OCI-LY3 (cell line): ENCODE data around the gene ZNF598.
"Not testable (repeated sequence)": the region's sequence is repeated elsewhere in the genome, so short reads cannot be mapped to it uniquely, and the experiment has no call there.

Experiments used
- H2AFZ ChIP-seq: fragments of 200-600, 300-600 bp; shearing (Covaris generic); 2 replicates; pipeline ENCODE4 v1.6.0; 2014; ENCODE audit warnings: antibody characterized with exemption, low read depth, low read length
- H3K27ac ChIP-seq: fragments of 200-600, 300-600 bp; sonication (generic); 2 replicates; pipeline ENCODE4 v1.5.1; 2014; ENCODE audit warnings: mild to moderate bottlenecking, low read length, moderate library complexity, mixed read lengths
- H3K27me3 ChIP-seq: fragments of 200-600, 300-600 bp; sonication (generic); 2 replicates; pipeline ENCODE4 v1.6.1; 2014; ENCODE audit warnings: low read depth, low read length, mixed read lengths
- H3K36me3 ChIP-seq: fragments of 200-600, 300-600 bp; sonication (generic); replicated peaks from 2 replicates; pipeline ENCODE3; 2014; ENCODE audit warnings: low read depth, low read length, mixed read lengths
- H3K4me1 ChIP-seq: fragments of 300-600, 200-600 bp; sonication (generic); 2 replicates; pipeline ENCODE4 v1.6.1; 2014; ENCODE audit warnings: low read length, mixed read lengths
- H3K4me2 ChIP-seq: fragments of 200-600, 300-600 bp; sonication (generic); 2 replicates; pipeline ENCODE4 v1.6.1; 2014; ENCODE audit warnings: low read length, mixed read lengths
- H3K4me3 ChIP-seq: fragments of 300-600, 200-600 bp; sonication (generic); 2 replicates; pipeline ENCODE4 v1.5.1; 2014; ENCODE audit warnings: antibody characterized with exemption, mild to moderate bottlenecking, low read length, moderate library complexity
- H3K79me2 ChIP-seq: fragments of 300-600, 200-600 bp; shearing (Covaris generic); 2 replicates; pipeline ENCODE4 v1.6.1; 2014; ENCODE audit warnings: mild to moderate bottlenecking, low read length, mixed read lengths
- H3K9ac ChIP-seq: fragments of 300-600, 200-600 bp; shearing (Covaris generic); 2 replicates; pipeline ENCODE4 v1.6.0; 2014; ENCODE audit warnings: mild to moderate bottlenecking, low read length, moderate library complexity
- H3K9me3 ChIP-seq: fragments of 200-600, 300-600 bp; shearing (Covaris generic); 2 replicates; pipeline ENCODE4 v1.6.1; 2014; ENCODE audit warnings: low read length, mixed read lengths; ENCODE audit not compliant: insufficient read depth
- H4K20me1 ChIP-seq: fragments of 200-600, 300-600 bp; sonication (generic); 2 replicates; pipeline ENCODE4 v1.6.1; 2016; ENCODE audit warnings: low read length, mixed read lengths; ENCODE audit not compliant: insufficient read depth
- EZH2phosphoT487 ChIP-seq: fragments of 200-600 bp; shearing (Covaris generic); IDR thresholded peaks from 2 replicates; pipeline ENCODE4 v1.6.1; 2018; ENCODE audit warnings: antibody characterized with exemption, mixed run types, low read depth
- TF ChIP-seq, protein P1 (sequence below): fragments of 200-600, 300-600 bp; sonication (generic); IDR thresholded peaks from 2 replicates; pipeline ENCODE4 v1.5.1; 2014; ENCODE audit warnings: antibody characterized with exemption, low read length, low read depth

ZNF598 gene

DNA sequence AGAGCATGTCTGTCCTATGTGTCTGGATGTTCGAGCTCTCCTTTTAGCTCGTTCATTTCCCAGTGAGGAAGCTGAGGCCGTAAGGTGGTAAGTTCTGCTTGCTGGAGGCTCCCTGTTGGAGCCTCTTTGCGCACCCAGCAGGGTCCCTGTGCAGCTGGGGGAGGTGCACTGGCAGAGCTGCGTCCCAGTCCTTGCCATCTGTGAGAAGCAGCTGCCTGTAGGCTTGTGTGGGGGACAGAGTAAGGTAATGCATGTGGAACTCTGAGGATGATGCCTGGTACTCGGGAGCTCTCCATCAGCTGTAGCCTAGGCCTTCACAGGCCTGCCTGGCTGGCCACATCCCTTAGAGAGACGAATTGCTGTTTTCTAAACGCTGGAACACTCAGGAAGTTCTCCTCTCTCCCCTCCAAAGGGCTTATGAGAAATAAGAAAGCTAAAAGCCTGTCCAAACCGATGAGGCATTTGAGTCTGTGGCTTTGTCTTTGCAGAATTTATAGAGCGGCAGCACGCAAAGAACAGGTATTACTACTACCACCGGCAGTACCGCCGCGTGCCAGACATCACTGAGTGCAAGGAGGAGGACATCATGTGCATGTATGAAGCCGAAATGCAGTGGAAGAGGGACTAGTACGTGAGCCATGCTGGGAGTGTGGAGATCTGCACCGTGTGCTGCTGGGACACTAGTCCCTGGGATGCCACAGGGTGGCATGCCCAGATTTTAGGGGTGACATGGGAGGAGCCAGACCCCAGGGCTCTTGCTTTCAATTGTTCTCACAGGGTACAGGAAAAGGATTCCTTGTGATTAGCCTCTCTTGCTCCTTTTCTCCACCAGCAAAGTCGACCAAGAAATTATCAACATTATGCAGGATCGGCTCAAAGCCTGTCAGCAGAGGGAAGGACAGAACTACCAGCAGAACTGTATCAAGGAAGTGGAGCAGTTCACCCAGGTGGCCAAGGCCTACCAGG, 48.7 kb downstream of the ZNF598 start:
- H3K27ac ChIP-seq = peak overlapping the region; percentile 62

DNA sequence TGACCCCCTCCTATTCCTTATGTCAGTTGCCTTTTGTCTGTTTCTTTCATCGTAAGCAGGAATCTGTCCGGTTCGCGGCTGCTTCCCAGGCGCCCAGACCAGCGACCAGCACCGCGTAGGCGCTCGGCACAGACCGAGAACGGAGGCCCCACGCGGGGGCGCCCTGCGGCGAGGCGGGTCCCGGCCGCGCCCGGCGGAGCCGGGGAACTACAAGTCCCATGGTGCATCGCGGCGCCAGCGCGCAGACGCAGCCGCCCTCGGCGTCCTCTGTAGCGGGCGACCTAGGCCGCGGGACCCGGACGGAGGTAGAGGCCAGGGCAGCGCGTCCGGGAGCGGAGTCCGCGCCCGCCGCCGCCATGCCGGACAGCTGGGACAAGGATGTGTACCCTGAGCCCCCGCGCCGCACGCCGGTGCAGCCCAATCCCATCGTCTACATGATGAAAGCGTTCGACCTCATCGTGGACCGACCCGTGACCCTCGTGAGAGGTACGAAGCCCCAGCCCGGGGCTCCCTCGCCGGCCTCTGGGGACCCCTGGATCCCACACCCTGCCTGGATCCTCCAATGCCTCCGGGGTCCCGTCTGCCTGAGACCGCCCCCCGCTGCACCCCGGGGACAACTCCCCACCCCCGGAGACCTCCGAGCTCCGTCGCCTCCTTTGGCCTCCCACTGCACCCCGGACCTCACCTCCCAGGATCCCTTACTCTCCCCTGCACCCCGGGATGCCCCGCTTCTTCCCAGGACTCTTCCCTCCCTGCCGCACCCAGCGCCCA, 50.2 kb downstream of the ZNF598 start, which contains the start of gene NDUFB10:
Gene NDUFB10, plus strand, starts transcription at position 270 of the 771 bp plus-strand sequence. Its CDS starts 87 bp downstream, at position 357.
- Histone ChIP-seq H3K27me3 (no peaks in the 10 kb centered on the region), H3K4me3 (peak within 1 kb of the TSS; percentile 89), H3K27ac (peak within 1 kb of the TSS; percentile 62), H3K4me1 (peaks cover 34% of the 10 kb centered on the region), H2AFZ (peak within 1 kb of the TSS; percentile 89; the same call in 1 of the 2 replicates), H3K9ac (peak within 1 kb of the TSS; percentile 90), H3K4me2 (peak within 1 kb of the TSS; percentile 84), H3K36me3 (peaks cover 24% of the 10 kb centered on the region), H3K9me3 (no peaks in the 10 kb centered on the region), H3K79me2 (peaks cover 48% of the 10 kb centered on the region), H4K20me1 (peaks cover 32% of the 10 kb centered on the region)
- TF ChIP-seq, protein P1, sequence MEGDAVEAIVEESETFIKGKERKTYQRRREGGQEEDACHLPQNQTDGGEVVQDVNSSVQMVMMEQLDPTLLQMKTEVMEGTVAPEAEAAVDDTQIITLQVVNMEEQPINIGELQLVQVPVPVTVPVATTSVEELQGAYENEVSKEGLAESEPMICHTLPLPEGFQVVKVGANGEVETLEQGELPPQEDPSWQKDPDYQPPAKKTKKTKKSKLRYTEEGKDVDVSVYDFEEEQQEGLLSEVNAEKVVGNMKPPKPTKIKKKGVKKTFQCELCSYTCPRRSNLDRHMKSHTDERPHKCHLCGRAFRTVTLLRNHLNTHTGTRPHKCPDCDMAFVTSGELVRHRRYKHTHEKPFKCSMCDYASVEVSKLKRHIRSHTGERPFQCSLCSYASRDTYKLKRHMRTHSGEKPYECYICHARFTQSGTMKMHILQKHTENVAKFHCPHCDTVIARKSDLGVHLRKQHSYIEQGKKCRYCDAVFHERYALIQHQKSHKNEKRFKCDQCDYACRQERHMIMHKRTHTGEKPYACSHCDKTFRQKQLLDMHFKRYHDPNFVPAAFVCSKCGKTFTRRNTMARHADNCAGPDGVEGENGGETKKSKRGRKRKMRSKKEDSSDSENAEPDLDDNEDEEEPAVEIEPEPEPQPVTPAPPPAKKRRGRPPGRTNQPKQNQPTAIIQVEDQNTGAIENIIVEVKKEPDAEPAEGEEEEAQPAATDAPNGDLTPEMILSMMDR = peak; percentile 79
- TF ChIP-seq EZH2phosphoT487 = no peak

More for the DNA sequence above, 48.7 kb downstream of the ZNF598 start:
- Histone ChIP-seq H3K27me3 (no peaks in the 10 kb centered on the region), H3K4me3 (peak overlapping the region; percentile 89), H3K4me1 (peaks cover 38% of the 10 kb centered on the region), H3K9me3 (no peaks in the 10 kb centered on the region), H3K79me2 (peaks cover 63% of the 10 kb centered on the region), H4K20me1 (peaks cover 32% of the 10 kb centered on the region), H3K4me2 (peak overlapping the region; percentile 68), H2AFZ (no peak overlapping the region), H3K36me3 (peaks cover 24% of the 10 kb centered on the region), H3K9ac (peak overlapping the region; percentile 90)
- no peak for TF ChIP-seq EZH2phosphoT487
- TF ChIP-seq, protein P1 = no peak

DNA sequence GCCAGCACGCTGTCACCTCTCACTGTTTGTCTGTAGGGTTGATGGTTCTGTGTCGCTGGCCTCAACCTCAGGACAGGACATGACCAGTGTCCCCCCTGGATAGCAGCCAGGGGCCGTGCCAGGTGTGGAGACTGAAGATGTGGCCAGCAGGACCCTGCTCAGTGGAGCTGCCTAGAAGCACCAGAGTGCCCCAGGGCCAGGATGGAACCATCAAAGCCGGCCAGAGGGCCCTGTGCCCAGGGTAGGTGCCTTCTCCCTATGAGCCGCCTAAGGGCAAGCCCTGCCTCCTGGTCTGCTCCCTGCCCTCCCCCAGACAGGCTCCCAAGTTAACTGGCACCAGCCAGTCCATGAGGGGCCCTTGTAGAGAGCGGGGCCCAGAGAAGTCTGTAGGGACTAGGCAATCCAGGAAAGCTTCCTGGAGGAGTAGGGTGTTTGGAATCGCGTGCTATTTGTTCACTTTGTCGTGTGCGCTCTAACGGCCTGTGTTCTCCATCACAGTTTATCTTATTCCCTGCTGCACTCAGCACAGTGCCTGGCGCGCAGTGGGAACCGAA, 50.8 kb downstream of the ZNF598 start:
- H3K27ac ChIP-seq = no peak overlapping the region
- H3K4me3 ChIP-seq = peak overlapping the region; percentile 89
- H3K79me2 ChIP-seq = peaks cover 42% of the 10 kb centered on the region
- no peaks in the 10 kb centered on the region for H3K9me3 ChIP-seq
- H3K4me1 ChIP-seq = peaks cover 34% of the 10 kb centered on the region
- peaks cover 28% of the 10 kb centered on the region for H4K20me1 ChIP-seq
- peak overlapping the region; percentile 89; the same call in 1 of the 2 replicates for H2AFZ ChIP-seq
- peak overlapping the region; percentile 41; the same call in 1 of the 2 replicates for H3K9ac ChIP-seq
- H3K4me2 ChIP-seq = peak overlapping the region; percentile 84
- no peaks in the 10 kb centered on the region for H3K27me3 ChIP-seq
- TF ChIP-seq, protein P1 = no peak
- no peak for TF ChIP-seq EZH2phosphoT487
- H3K36me3 ChIP-seq = peaks cover 20% of the 10 kb centered on the region

DNA sequence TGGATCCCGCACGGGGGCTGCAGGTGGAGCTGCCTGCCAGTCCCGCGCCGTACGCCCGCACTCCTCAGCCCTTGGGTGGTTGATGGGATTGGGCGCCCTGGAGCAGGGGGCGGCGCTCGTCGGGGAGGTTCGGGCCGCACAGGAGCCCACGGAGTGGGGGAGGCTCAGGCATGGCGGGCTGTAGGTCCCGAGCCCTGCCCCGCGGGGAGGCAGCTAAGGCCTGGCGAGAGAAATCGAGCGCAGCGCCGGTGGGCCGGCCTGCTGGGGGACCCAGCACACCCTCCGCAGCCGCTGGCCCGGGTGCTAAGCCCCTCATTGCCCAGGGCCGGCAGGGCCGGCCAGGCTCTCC, 51.5 kb downstream of the ZNF598 start:
- H3K4me3 ChIP-seq, H3K4me2 ChIP-seq, H3K27me3 ChIP-seq, H3K27ac ChIP-seq, H3K9ac ChIP-seq, H2AFZ ChIP-seq, H3K9me3 ChIP-seq: not testable (repeated sequence)
- Histone ChIP-seq H4K20me1 (peaks cover 22% of the 10 kb centered on the region), H3K79me2 (peaks cover 35% of the 10 kb centered on the region), H3K4me1 (peaks cover 32% of the 10 kb centered on the region), H3K36me3 (peaks cover 13% of the 10 kb centered on the region)

DNA sequence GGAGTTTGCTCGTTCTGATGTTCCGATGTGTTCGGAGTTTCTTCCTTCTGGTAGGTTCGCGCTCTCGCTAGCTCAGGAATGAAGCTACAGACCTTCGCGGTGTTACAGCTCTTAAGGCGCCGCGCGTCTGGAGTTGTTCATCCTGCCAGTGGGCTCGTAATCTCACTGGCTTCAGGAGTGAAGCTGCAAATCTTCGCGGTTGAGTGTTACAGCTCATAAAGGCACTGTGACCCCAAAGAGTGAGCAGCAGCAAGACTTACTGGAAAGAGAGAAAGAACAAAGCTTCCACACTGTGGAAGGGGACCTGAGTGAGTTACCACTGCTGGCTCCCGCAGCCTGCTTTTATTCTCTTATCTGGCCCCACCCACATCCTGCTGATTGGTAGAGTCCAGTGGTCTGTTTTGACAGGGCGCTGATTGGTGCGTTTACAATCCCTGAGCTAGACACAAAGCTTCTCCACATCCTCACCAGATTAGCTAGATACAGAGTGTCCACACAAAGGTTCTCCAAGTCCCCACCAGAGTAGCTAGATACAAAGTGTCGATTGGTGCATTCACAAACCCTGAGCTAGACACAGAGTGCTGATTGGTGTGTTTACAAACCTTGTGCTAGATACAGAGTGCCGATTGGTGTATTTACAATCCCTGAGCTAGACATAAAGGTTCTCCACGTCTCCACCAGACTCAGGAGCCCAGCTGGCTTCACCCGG, 52.0 kb downstream of the ZNF598 start:
- not testable (repeated sequence) for H3K9ac ChIP-seq, H3K27ac ChIP-seq, H3K36me3 ChIP-seq, H3K4me3 ChIP-seq, H2AFZ ChIP-seq, H3K27me3 ChIP-seq, H3K9me3 ChIP-seq, H3K4me2 ChIP-seq
- peaks cover 30% of the 10 kb centered on the region for H3K79me2 ChIP-seq
- H4K20me1 ChIP-seq = peaks cover 16% of the 10 kb centered on the region
- peaks cover 27% of the 10 kb centered on the region for H3K4me1 ChIP-seq
